ENCODE measurements around the gene RTN1.

- TF ChIP-seq GATA2 (IDR thresholded peaks at IDR 0.05; ENCODE audit: low read depth, low read length): no peak
- no peak for TF ChIP-seq GATA3 (IDR thresholded peaks at IDR 0.05; ENCODE audit: low read depth, low read length)
Observed at GRCh38 chr14:59826150-59826549, 44.4 kb downstream of the RTN1 start.
